Gastrocnemius medialis (tissue), 4 donors: ENCODE data around the gene NKD2. TPM values are rescaled to one million over a fixed set of nuclear protein-coding genes. Genes with fewer than 3 reads are reported as not detected.

Source experiments
- ATAC-seq, 2 donors: fragments of 150-250 bp; one replicate each; pipeline ENCODE4 v1.9.1; 2016
- DNase-seq, 2 donors: peaks; one replicate each; pipeline ENCODE4 v3.0.0-alpha.2; 2019
- H3K27ac ChIP-seq, 4 donors: fragments of 200-600 bp; sonication (generic); 1 replicate in 1 of 4; 2 replicates in 3 of 4; pipeline ENCODE4 v1.5.1; 2016 to 2018; ENCODE audit warnings: mild to moderate bottlenecking in 2 of 4, moderate library complexity in 1 of 4
- H3K27me3 ChIP-seq, 3 donors: fragments of 200-600 bp; sonication (generic) in 2 of 3; 1 replicate in 1 of 3; 2 replicates in 2 of 3; pipeline versions ENCODE4 v1.5.1 to v1.6.0; 2016 to 2019; ENCODE audit warnings: mild to moderate bottlenecking in 1 of 3, moderate library complexity in 1 of 3
- H3K36me3 ChIP-seq, 2 donors: fragments of 200-600 bp; sonication (generic) in 1 of 2; one replicate each; pipeline ENCODE4 v1.5.1; 2017 to 2018
- H3K4me1 ChIP-seq, 2 donors: fragments of 200-600 bp; sonication (generic) in 1 of 2; one replicate each; pipeline ENCODE4 v1.5.1; 2016 to 2017; ENCODE audit warnings: mild to moderate bottlenecking in 2 of 2
- H3K4me3 ChIP-seq, 4 donors: fragments of 200-600 bp; sonication (generic) in 3 of 4; 1 replicate in 1 of 4; 2 replicates in 3 of 4; pipeline ENCODE4 v1.5.1; 2016 to 2019; ENCODE audit warnings: mild to moderate bottlenecking in 2 of 4
- H3K9me3 ChIP-seq, 3 donors: fragments of 200-600 bp; sonication (generic) in 2 of 3; 1 replicate in 1 of 3; 2 replicates in 2 of 3; pipeline ENCODE4 v1.5.1; 2016 to 2019
- POLR2A ChIP-seq, 2 donors: fragments of 450-650 bp; IDR thresholded peaks; one replicate each; pipeline ENCODE4 v1.6.1; 2017; ENCODE audit warnings: antibody characterized with exemption in 2 of 2, mild to moderate bottlenecking in 2 of 2, moderate library complexity in 2 of 2
- in situ Hi-C, 4 donors: fragments of 200-750 bp; cut with MboI; loops; one replicate each; pipeline versions ENCODE4 v1.15.0 to v1.8.0; 2017; ENCODE audit warnings: low sequenced_read_pairs in 4 of 4
- intact Hi-C: fragments of 100-400 bp; cut with DNase I; formaldehyde crosslinking; loops from one replicate; pipeline ENCODE4 v1.15.1; 2023; ENCODE audit warnings: low total_unique reads
- total RNA-seq, 4 donors: library from RNA; depleted of rRNA; stranded (reverse); fragments of >200 nt; gene quantifications; one replicate each; pipeline versions ENCODE4 v1.1.0 to v1.2.3, GENCODE V29; 2016
- TF ChIP-seq, protein P1 (sequence below), 5 experiments: fragments of 450-650 bp in 3 of 5; fragments of 200-600 bp in 2 of 5; sonication (generic) in 2 of 5; IDR thresholded peaks in 4 of 5; conservative IDR thresholded peaks in 1 of 5; 1 replicate in 4 of 5; 2 replicates in 1 of 5; pipeline ENCODE4 v1.5.1; 2016 to 2019; ENCODE audit warnings: antibody characterized with exemption in 5 of 5, mild to moderate bottlenecking in 3 of 5, moderate library complexity in 3 of 5

NKD2 gene
- total RNA-seq, 4 donors from 2014 or later, result not detected

DNA sequence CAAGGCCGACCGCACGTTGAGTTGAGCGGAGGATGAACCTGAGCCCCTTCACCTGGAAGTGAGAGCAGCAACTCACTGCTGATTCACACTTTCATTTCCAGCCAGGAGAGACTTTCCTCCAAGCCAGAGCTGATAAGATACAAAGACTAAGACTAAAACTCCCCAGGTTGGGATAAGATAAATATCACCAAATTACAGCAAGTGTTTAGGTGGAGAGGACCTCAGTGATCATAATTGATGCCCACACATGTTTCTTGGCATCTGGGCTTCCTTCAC is 6.4 kb upstream of the NKD2 start:
- in situ Hi-C loops (loop anchor here in 1 of 4 donors (25.0 kb wide), 1 partner anchor 135 kb away; no protein-coding TSS in a partner anchor), intact Hi-C loops (no loop called here)
- peaks cover 10 to 28% (median 18%) of the 10 kb centered on the region in 3 donors for H3K27me3 ChIP-seq
- H3K27ac ChIP-seq, result no peak overlapping the region
- no peaks in the 10 kb centered on the region for H3K4me1 ChIP-seq
- no peak for ATAC-seq
- no peak overlapping the region for H3K4me3 ChIP-seq
- no peak for DNase-seq
- H3K36me3 ChIP-seq, result no peaks in the 10 kb centered on the region
- no peaks in the 10 kb centered on the region for H3K9me3 ChIP-seq
- no peak for TF ChIP-seq POLR2A (IDR thresholded peaks at IDR 0.05)
- TF ChIP-seq, protein P1, sequence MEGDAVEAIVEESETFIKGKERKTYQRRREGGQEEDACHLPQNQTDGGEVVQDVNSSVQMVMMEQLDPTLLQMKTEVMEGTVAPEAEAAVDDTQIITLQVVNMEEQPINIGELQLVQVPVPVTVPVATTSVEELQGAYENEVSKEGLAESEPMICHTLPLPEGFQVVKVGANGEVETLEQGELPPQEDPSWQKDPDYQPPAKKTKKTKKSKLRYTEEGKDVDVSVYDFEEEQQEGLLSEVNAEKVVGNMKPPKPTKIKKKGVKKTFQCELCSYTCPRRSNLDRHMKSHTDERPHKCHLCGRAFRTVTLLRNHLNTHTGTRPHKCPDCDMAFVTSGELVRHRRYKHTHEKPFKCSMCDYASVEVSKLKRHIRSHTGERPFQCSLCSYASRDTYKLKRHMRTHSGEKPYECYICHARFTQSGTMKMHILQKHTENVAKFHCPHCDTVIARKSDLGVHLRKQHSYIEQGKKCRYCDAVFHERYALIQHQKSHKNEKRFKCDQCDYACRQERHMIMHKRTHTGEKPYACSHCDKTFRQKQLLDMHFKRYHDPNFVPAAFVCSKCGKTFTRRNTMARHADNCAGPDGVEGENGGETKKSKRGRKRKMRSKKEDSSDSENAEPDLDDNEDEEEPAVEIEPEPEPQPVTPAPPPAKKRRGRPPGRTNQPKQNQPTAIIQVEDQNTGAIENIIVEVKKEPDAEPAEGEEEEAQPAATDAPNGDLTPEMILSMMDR (IDR thresholded peaks at IDR 0.05 in 4 of 5, conservative IDR thresholded peaks at IDR 0.05 in 1 of 5), result no peak

DNA sequence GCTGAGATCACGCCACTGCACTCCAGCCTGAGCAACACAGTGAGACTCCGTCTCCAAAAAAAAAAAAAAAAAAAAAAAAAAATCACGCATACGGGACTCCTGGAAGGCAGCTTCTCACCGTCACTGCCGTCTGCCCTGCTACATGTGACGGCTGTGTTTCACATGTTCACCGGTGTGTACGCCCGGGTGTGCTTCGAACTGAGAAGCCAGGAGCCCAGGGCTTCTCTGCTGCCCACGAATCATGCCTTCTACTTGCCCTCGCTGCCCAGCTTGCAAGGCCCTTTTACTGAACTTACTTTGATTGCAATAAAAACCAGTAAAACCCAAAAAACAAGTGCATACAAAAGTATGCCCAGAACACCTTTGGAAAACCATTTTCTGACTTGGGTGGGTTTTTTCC is 5.8 kb upstream of the NKD2 start:
- ATAC-seq (no peak), DNase-seq (no peak)
- H3K4me3 ChIP-seq, result no peak overlapping the region
- H3K27me3 ChIP-seq, result peaks cover 13 to 34% (median 25%) of the 10 kb centered on the region in 3 donors
- intact Hi-C loops (no loop called here), in situ Hi-C loops (loop anchor here in 1 of 4 donors (25.0 kb wide), 1 partner anchor 134 kb away; no protein-coding TSS in a partner anchor)
- H3K27ac ChIP-seq, result no peak overlapping the region
- no peaks in the 10 kb centered on the region for H3K4me1 ChIP-seq
- H3K36me3 ChIP-seq, result no peaks in the 10 kb centered on the region
- no peaks in the 10 kb centered on the region for H3K9me3 ChIP-seq
- TF ChIP-seq, protein P1 (IDR thresholded peaks at IDR 0.05 in 4 of 5, conservative IDR thresholded peaks at IDR 0.05 in 1 of 5), result no peak
- no peak for TF ChIP-seq POLR2A (IDR thresholded peaks at IDR 0.05)

DNA sequence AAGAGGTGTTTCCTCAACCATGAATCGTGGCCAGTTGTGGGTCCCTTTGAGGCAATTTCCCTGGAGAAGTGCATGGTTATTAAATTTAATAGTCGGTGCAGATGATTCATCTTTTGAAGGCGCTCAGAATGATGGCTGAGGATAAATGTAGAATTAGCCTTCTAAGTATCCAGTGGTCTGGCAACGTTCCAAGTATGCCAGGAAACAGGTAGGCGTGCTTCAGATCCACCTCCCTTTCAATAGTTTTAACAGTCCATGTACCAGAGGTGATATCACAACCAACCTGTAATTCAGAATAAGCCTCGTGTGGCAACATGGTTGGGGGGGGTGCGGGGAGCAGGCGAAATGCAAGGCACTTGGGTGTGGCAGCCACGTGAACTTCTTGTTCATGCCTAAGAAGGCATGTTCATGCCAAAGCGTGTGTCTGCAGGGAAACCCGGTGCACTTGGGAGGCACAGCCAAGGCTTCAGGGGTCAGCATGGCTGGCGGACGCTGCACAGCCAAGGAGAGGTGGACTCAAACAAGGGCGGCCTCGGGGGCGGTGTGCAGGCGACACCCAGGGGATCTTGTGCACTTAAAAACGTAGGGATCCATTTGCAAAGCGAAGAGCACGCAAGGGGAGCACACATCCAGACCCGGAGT is 5.2 kb upstream of the NKD2 start:
- peak overlapping the region in 3 of 4 donors; percentile 10 to 64 (median 18) for H3K27ac ChIP-seq
- ATAC-seq, result no peak

DNA sequence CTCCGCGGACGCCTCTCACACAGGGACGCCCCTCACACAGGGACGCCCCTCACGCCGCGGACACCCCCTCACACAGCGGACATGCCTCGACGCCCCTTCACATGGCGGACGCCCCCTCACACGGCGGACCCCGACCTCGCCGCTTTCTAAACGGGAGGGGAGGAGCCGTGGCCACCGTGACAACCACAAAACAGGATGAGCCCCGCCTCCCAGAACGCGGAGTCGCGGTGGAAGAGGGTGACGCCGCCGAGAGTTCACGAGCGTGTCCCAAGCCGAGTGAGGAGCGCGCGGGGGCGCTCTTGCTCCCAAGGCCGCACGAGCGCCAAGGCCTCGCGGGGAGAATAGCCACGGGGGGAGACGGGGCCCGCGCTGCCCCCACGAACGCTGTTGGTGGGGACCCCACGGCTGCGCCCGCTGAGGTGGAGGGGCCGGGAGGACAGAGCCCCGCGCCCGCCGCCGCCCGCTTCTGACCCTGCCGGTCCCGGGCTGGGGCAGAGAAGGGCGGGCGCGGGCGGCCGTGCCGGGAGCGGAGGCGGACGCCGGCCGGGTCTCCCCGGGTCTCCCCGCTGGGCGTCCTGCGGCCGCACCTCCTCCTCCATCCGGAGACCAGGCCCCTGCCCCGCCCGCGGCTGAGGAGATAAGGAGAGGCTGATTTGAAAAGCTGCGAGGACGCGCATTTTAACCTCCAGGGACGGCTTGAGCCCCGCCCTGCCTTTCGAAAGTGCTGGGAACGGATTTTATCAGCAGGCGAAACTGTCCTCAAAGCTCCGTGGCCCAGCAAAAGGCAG is 3.9 kb upstream of the NKD2 start:
- in situ Hi-C loops (loop anchor here in 1 of 4 donors (25.0 kb wide), 1 partner anchor 133 kb away; no protein-coding TSS in a partner anchor), intact Hi-C loops (loop anchor here (2.0 kb wide), 1 partner anchor 136 kb away; no protein-coding TSS in a partner anchor)
- ATAC-seq (peak; percentile 48 to 67), DNase-seq (peak; percentile 26 to 45)
- H3K4me1 ChIP-seq, result peaks cover 0 to 3% of the 10 kb centered on the region in 2 donors
- no peaks in the 10 kb centered on the region for H3K36me3 ChIP-seq
- H3K9me3 ChIP-seq, result no peaks in the 10 kb centered on the region
- peak overlapping the region; percentile 52 to 64 (median 58) for H3K27ac ChIP-seq
- TF ChIP-seq POLR2A (IDR thresholded peaks at IDR 0.05), result no peak
- TF ChIP-seq, protein P1 (IDR thresholded peaks at IDR 0.05 in 4 of 5, conservative IDR thresholded peaks at IDR 0.05 in 1 of 5), result peak in 3 of 5 experiments; percentile 15 to 36 (median 20)
- peaks cover 16 to 36% (median 33%) of the 10 kb centered on the region in 3 donors for H3K27me3 ChIP-seq
- peak overlapping the region; percentile 39 to 67 (median 54) for H3K4me3 ChIP-seq

More for the DNA sequence above, 5.2 kb upstream of the NKD2 start:
- peaks cover 14 to 34% (median 28%) of the 10 kb centered on the region in 3 donors for H3K27me3 ChIP-seq
- in situ Hi-C loops (loop anchor here in 1 of 4 donors (25.0 kb wide), 1 partner anchor 134 kb away; no protein-coding TSS in a partner anchor), intact Hi-C loops (no loop called here)
- no peaks in the 10 kb centered on the region for H3K9me3 ChIP-seq
- no peak overlapping the region for H3K4me3 ChIP-seq
- peak in 1 of 2 donors; percentile 14 for DNase-seq
- no peaks in the 10 kb centered on the region for H3K36me3 ChIP-seq
- H3K4me1 ChIP-seq, result no peaks in the 10 kb centered on the region
- TF ChIP-seq, protein P1 (IDR thresholded peaks at IDR 0.05 in 4 of 5, conservative IDR thresholded peaks at IDR 0.05 in 1 of 5), result no peak
- no peak for TF ChIP-seq POLR2A (IDR thresholded peaks at IDR 0.05)
